GM19035 (cell line): ENCODE results near the gene G6PC3.

ENCODE experiments used
- ATAC-seq: cut with Tn5 transposase; IDR thresholded peaks from one replicate; pipeline ENCODE4 v1.9.1; 2021; ENCODE audit not compliant: unreplicated experiment

The G6PC3 gene

DNA sequence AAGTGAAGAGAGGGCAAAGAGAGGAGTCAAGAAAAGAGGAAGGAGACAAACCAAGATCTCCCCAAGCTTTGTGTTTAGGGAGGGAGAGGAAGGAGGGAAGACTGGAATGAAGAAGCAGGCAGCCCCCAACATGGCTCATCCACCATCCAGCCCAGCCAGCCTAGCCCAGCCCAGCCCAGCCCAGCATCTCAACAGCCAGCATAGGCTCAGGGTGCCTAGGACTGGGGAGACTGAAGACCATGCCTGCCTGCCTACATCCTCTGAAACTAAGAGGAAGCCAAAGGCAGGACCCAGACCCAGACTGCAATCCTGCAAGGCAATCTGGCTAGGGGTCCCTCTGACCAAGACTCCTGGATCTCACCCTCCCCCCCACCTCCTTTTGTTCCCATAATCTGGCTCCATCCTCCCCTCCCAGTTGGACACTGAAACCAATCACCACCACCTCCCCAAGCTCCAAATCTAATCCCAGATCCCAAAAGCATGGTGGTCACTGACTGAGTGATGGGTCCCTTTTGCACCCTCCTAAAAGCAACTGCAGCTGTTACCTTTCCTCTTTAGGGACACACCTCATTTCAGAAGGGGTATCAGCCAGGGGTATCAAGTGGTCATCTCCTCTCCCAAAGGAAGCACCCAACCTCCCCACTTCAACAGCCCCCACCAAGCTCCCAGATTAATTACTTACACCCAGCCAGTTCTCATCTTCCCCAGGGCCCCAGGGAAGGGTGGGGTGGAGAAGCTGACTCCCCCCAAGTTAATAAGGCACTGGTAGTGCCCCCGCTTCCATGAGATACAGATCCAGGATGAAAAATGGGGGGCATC is 51.7 kb downstream of the G6PC3 start:
- no peak for ATAC-seq

DNA sequence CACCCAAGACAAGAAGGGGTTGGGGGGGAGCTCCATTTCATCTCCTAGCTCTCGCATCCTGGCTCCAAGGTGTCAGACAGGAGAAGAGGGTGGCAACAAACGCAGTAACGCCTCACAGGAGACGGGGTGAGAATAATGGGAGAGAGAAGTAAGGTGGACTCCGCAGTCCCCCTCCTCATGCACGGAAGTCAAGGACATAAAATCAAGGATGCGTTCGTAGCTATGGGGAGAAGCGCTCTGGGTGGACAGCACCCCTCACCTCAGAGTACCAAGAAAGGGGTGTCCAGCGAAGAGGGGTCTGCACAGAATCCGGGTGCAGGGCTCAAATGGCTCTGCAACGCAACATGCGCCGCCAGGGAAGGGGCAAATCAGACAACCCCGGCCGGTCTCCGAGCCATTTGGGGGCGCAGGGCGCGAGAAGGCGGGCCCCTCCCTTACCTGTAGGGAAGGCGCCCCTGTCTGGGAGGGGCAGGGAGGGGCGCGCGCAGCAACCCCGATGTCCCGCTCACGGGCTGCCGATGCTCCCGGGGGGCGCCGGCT is 52.4 kb downstream of the G6PC3 start:
- ATAC-seq, result peak; percentile 32

DNA sequence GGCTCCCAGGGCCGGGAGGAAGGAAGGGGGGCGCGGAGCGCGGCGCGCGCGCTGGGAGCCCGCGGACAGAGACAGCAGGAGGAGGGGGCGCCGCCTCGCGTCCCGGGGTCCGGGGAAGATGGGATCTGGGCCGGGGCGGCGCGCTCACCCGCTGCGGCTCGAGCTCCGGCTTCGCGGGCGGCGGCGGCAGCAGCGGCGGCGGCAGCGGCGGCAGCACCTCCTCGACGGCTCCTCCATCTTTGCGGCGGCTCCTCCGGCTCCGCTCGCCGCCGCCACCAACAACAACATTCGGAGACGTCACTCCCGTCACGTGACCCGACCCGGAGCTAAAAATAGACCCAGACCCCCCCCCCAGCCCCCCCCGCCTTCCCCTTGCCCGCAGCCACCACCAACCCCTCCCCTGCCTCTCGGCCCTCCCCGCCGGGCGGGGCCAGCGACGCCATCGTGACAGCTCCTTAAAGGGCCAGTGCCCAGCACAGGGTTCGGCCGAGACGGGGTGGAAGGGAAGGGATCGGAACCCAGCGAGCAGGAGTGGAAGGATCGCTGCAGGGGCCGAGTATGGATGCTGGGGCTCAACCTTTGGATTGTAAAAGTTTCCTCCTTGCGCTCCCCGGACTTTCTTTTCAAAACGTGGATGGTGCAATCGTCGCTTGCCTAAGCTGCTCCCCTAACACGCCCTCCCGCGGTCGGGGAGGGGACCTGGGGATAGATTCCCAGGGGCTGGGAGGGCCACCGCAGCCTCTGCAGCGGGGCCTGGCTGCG is 53.0 kb downstream of the G6PC3 start, which contains the start of gene HDAC5:
HDAC5 (minus strand) TSS at position 286 of the 762 bp plus-strand sequence. CDS start 6,126 bp downstream, outside the sequence.
- peak; percentile 93 for ATAC-seq

DNA sequence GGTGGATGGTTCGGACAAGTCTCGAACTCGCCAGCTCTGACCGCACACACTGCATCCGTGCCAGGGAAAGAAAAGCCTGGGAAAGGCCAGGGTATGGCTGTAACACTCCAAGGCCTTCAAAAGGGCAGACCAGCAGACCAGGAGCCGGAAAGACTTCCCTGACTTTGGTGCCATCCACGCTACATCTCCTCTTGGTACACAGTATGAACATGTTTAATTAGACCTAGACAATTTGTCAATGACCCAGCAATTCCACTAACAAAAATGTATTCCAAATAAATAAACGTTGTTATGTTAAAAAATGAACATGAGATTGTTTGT is 53.5 kb downstream of the G6PC3 start:
- no peak for ATAC-seq
